HG03378 (cell line): Measurements from ENCODE around the gene ZNRF3.
"Not testable (repeated sequence)": the region's sequence is repeated elsewhere in the genome, so short reads cannot be mapped to it uniquely, and the experiment has no call there.

Experiments used
- ATAC-seq: cut with Tn5 transposase; IDR thresholded peaks from one replicate; pipeline ENCODE4 v1.9.1; 2021; ENCODE audit warnings: mild to moderate bottlenecking, moderate library complexity; ENCODE audit not compliant: unreplicated experiment

Gene ZNRF3

GRCh38 chr22:28883917-28884746 is 760 bp downstream of the ZNRF3 start:
- ATAC-seq: no peak

GRCh38 chr22:28884747-28885350 is 1.5 kb downstream of the ZNRF3 start:
- ATAC-seq: no peak

DNA sequence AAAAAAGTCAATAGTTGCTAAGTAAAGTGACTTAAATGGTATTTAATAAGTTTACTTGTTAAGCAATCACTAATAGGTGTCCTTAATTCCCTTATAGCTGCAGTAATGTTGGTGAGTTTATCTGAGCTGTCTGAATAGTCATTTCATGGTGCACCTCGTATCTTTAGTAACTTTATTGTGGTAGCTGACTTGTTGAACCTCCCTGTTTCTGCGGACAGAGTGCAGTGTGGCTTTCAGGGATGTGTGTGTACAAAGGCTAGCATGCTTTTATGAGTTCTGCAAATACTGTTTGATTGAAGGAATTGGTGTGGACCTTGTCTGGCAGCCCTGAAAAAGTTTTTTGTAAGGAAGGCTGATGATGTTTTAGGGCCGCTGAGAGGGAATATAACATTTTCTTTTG is 2.6 kb downstream of the ZNRF3 start:
- ATAC-seq: no peak

GRCh38 chr22:28886679-28887078 is 3.3 kb downstream of the ZNRF3 start:
- ATAC-seq: not testable (repeated sequence)

GRCh38 chr22:28887725-28888459 is 4.5 kb downstream of the ZNRF3 start:
- no peak for ATAC-seq

GRCh38 chr22:28889478-28890024 is 6.2 kb downstream of the ZNRF3 start:
- ATAC-seq: no peak

- no peak for ATAC-seq
Measured at GRCh38 chr22:28891156-28891733, 7.9 kb downstream of the ZNRF3 start.

DNA sequence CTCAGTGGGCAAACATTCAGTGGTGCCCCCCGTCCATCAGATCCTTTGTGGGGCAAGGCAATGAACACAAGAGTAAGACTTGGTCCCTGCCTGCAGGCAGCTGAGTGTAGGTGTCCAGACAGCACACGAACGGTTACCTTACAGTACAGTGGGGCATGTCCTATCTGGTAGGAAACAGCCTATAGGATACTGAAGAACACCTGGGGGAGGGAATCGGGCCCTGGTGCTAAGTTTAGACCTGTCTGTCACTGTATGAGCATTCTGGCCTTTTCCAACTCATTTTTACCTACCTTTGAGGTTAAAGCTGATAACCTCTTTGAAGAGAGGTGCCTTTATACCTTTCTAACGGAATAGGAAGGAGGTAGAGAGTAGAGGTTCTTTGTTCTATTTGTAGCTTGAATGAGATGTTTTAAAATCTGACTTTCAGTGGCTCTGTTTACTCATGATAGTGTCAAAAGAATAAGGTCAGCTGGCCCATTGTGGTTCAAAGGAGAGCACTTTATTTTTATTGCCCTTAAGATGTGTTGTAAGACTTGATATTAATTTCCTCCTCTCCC is 8.9 kb downstream of the ZNRF3 start:
- ATAC-seq: no peak

- no peak for ATAC-seq
Measured at GRCh38 chr22:28893810-28894209, 10.4 kb downstream of the ZNRF3 start.

GRCh38 chr22:28894334-28894733 is 11.0 kb downstream of the ZNRF3 start:
- ATAC-seq: no peak

- ATAC-seq: no peak
Measured at GRCh38 chr22:28894807-28895206, 11.4 kb downstream of the ZNRF3 start.

- no peak for ATAC-seq
Measured at GRCh38 chr22:28896611-28897010, 13.2 kb downstream of the ZNRF3 start.

DNA sequence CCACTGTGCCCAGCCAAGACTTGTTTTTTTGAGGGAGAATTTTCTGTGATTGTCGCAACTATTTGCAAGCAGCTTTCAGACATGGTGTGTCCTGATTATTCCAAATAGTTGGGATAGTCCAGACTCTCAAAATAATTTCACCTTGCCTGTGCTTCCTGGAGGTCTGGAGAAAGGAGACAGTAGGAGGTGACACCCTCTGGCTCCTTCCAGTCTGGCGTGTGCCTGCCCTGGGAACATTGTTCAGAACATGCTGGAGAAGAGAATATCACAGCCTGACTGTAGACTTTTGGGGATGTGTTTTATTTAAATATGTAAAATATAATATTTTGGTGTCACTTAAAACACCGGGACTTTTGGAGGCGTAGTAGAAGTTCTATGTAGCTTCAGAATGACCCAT is 14.9 kb downstream of the ZNRF3 start:
- no peak for ATAC-seq

DNA sequence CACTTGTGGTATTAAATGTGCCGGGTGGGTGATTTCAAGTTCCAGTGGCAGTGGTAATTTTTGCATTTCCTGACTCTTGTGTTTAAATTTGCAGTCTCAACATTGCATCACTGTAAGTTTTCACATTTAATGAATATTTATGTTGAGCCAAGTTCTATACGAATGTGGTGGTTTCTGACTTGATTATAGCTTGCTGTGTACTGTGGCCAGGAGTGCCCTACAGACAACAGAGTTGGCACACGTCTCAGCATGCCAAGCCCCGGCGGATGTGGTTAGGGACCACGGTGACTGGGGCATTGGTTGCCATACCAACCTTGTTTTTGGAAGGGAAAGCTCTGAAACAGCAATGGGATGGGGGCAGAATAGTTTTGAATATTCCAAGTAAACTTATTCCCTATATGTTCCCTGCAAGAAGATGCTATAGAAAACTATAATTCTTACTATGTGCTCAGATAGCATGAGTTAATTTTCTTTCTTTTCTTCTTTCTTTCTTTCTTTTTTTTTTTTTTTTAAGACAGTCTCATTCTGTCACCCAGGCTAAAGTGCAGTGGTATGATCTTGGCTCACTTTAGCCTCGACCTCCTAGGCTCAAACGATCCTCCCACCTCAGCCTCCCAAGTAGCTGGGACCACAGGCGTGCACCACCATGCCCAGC is 16.0 kb downstream of the ZNRF3 start:
- ATAC-seq: no peak

- no peak for ATAC-seq
Measured at GRCh38 chr22:28900379-28900925, 17.1 kb downstream of the ZNRF3 start.

- no peak for ATAC-seq
Measured at GRCh38 chr22:28902490-28902889, 19.1 kb downstream of the ZNRF3 start.

DNA sequence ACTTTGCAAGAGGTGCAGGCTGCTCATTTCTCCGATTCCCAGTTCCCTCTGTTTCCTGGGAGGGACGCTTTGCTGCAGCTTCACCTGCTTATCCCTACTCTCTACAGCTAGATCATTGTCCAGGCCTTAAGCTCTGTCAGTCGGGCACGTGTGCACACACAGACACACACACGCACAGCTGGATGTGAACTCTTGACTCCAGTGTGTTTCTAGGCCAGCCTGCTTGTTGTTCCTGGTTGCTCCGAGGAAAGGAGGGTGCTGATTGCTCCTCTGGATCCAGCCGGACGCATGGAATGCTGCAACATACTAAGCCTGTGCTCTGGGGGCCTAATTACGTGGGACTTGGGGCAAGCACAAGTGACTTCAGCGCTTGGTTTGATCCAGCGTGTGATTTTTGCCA is 19.7 kb downstream of the ZNRF3 start:
- ATAC-seq: no peak

DNA sequence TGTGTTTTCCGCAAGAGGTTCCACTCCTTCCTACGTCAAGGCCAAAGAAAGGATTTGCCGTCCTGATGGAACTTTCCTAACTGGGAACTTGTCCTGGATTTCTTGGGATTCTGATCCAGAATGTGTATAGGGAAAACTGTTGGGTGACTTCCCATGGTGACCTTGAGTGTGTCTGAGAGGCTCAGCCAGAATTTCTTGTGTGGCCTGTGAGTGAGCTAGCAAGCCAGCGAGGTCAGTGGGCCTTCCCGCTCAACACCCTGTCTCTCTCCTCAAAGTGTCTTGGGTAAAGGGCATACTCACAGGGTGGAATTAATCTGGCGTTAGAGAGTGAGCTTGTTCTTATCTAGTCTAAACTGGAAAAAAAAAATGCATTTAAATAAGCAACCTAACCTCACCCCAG is 20.4 kb downstream of the ZNRF3 start:
- ATAC-seq: no peak

- no peak for ATAC-seq
Measured at GRCh38 chr22:28904211-28904896, 21.0 kb downstream of the ZNRF3 start.
